SK-N-MC (cell line): ENCODE measurements around the gene PRKCB.

Experiments
- EZH2 ChIP-seq: fragments of 200-600 bp; sonication (generic); IDR thresholded peaks from one replicate; pipeline ENCODE4 v1.6.1; 2017; ENCODE audit warnings: antibody characterized with exemption
- FOXP2 ChIP-seq: optimal IDR thresholded peaks from 2 replicates; pipeline ENCODE3; 2011; ENCODE audit warnings: mild to moderate bottlenecking, moderate library complexity; ENCODE audit not compliant: insufficient read depth; ENCODE audit errors: extremely low read length, control extremely low read depth
- POLR2AphosphoS5 ChIP-seq: IDR thresholded peaks from 2 replicates; pipeline ENCODE4 v1.6.1; 2012; ENCODE audit warnings: mild to moderate bottlenecking, low read depth, low read length, borderline replicate concordance

- no peak for TF ChIP-seq EZH2
- no peak for TF ChIP-seq POLR2AphosphoS5
- TF ChIP-seq FOXP2, result no peak
Observed at GRCh38 chr16:23996258-23996955, 160.6 kb downstream of the PRKCB start.
